HG03378 (cell line): ENCODE results near the gene PIK3R6.

ENCODE experiments used
- ATAC-seq: cut with Tn5 transposase; IDR thresholded peaks from one replicate; pipeline ENCODE4 v1.9.1; 2021; ENCODE audit warnings: mild to moderate bottlenecking, moderate library complexity; ENCODE audit not compliant: unreplicated experiment

PIK3R6 gene

DNA sequence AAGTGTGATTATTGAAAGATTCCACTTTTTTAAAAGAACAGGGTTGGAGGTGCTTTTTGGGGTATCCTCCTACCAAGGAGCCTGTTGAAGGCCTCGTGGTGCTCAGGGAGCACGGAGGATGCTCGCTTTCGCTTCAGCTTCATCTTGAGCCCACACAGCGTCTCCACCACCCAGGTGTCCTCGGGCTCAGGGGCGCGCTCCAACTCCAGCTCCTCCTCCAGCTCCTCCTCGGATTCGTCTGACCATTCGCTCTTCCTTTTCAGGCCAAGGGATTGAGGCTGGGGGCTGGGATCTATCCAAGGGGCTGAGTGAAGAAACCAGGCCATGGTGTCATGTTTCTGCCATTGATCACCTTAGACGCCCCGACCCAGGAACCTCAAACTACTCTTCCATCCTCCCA, 110.3 kb downstream of the PIK3R6 start:
- ATAC-seq: no peak

DNA sequence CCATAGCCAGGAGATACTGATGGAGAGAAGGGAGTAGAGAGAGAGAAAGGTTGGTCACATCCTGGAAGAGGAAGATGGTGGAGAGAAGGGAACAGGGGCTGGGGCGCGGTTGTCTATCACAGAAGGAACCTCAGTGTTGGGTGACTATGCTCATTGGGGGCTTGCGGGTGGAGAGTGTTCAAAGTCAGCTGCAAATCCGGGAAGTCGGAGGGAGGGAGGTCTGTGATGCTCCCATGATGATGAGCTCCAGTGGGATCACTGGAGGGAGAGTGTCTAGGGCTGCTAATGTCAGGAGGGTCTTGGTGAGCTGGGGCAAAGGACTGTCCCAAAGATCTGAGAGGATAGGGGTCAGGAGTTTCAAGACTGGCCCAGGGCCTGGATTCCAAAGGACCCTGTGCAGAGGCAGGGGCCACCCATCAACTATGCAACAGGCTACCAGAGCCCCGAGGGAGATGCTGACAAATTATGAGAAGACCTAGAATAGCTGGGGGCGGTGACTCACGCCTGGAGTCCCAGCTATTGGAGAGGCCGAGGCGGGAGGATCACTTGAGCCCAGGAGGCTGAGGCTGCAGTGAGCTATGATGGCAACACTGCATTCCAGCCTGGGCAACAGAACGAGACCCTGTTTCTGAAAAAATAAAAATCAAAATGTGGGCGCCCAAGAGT, 111.8 kb downstream of the PIK3R6 start:
- no peak for ATAC-seq

DNA sequence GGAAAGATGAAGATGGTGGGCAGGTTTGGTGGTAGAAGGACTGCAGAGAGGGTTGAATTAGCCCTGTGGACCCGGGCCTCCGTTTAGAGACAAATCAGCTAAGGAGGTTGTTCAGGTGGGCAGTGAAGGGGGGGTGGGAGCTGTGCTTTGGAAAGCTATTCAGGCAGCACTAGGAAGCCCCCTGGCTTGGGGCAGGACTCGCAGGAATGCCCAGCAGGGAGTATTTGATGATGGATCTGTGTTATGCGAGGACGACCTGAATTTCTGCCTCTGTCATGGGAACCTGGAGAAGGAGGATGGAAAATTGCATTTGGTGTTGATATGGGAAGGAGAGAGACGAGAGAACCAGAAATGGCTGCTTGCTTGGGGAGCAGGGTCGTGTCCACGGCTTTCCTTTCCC, 112.6 kb downstream of the PIK3R6 start:
- ATAC-seq: no peak

DNA sequence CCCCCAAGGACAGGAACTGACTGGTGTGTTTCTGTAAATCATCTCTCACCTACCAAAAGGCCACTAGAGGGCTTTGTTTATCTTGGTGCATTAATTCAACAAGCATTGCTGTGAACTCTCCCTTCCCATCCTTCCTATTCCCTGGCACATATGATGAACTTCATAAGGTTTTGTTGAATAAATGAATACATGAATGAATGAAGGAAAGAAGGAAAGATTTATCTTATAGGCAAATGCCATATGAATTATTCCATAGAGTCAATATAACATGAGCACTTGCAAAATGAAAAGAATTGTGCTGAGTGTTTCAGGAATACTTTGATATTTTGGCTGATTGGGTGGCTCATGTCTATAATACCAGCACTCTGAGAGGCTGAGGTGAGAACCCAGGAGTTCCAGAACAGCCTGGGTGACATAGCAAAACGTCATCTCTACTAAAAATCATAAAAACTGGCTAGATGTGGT, 113.5 kb downstream of the PIK3R6 start:
- ATAC-seq: no peak

DNA sequence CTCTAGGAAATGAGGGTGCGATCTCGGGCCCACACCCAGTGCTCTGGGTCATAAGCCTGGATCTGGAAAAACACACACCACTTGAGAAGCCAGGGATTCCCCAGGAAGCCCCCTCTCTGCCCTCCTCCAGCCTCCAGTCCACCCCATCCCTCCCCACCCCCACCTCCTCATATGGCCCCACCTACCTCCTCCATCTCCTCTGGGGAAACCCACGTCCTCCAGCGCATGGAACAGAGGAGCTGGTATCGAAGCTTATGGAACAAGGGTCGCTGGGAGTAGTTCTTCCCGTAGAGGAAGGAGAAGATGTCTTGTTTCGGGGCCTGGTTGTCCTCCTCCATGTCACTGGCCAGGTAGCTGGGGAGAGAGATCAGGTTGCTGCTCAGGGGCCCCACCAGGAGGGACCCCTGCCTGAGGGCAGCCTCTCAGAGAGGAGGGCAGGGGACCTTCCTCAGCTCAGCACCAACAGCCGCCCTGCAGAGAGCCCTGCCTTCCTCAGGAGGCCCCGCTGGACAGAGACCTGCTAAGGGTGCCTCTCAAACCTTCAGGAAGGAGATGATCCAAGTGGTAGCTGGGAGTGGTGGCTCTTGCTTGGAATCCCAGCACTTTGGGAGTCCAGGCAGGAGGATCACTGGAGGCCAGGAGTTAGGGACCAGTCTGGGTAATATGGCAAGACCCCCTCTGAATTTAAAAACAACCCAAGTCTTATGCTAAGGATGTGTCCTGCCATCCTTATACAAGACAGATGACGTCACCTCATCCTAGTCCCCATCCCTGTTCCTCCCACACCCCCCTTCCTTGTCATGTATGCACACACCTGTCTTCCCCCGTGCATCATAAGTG, 114.1 kb downstream of the PIK3R6 start:
- ATAC-seq: no peak
